HL-60 (cell line): ENCODE data around the gene ADAMTS2.
"Not testable (repeated sequence)": the region's sequence is repeated elsewhere in the genome, so short reads cannot be mapped to it uniquely, and the experiment has no call there.

Experiments used
- DNase-seq, 2 experiments: peaks; one replicate each; pipeline ENCODE4 v3.0.0-alpha.2; 2010 to 2020; ENCODE audit warnings: low read depth in 1 of 2, low spot score in 1 of 2
- H3K27ac ChIP-seq: fragments of 250-450 bp; sonication (Bioruptor Pico); replicated peaks from 2 replicates; pipeline ENCODE4 v1.5.1; 2020; ENCODE audit warnings: mild to moderate bottlenecking, moderate library complexity
- H3K27me3 ChIP-seq: fragments of 250-450 bp; sonication (Bioruptor Pico); 2 replicates; pipeline ENCODE4 v1.5.1; 2021; ENCODE audit warnings: mild to moderate bottlenecking, moderate library complexity; ENCODE audit not compliant: insufficient read depth, poor library complexity, severe bottlenecking
- H3K4me3 ChIP-seq: replicated peaks from 2 replicates; pipeline ENCODE4 v1.5.1; 2011; ENCODE audit warnings: mild to moderate bottlenecking, control low read depth, low read length; ENCODE audit not compliant: insufficient read depth
- GABPA ChIP-seq: IDR thresholded peaks from 2 replicates; pipeline ENCODE4 v1.6.1; 2012; ENCODE audit warnings: low read depth
- POLR2AphosphoS5 ChIP-seq: IDR thresholded peaks from 2 replicates; pipeline ENCODE4 v1.6.1; 2012; ENCODE audit warnings: low read depth
- REST ChIP-seq: IDR thresholded peaks from 2 replicates; pipeline ENCODE4 v1.6.1; 2012; ENCODE audit warnings: low read depth; ENCODE audit not compliant: insufficient replicate concordance
- SPI1 ChIP-seq: IDR thresholded peaks from 2 replicates; pipeline ENCODE4 v1.6.1; 2012; ENCODE audit warnings: low read depth, mild to moderate bottlenecking, borderline replicate concordance
- TF ChIP-seq, protein P1 (sequence below): IDR thresholded peaks from one replicate; pipeline ENCODE4 v1.5.1; 2011; ENCODE audit warnings: low read length, control low read depth, inconsistent platforms; ENCODE audit not compliant: insufficient read depth

Gene ADAMTS2

DNA sequence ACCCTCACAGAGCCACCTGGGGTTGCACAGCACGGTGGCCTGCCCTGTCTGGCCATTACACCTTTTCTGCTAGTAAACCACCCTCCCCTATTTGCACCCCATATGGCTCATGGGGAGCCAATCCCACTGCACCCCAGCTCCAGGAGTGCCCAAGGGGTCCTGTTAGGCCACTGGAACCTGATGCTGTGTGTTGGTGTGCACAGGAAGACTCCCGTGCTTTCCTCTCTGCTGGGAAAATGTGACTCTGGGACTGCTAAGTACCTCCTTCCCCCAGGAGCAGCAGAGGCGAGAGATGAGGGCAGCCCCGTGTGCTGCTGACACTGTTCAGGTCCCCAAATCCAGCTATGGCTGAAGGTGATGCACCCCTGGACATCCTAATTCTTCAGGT lies 126.3 kb downstream of the ADAMTS2 start:
- no peaks in the 10 kb centered on the region for H3K27me3 ChIP-seq
- TF ChIP-seq REST: no peak
- TF ChIP-seq GABPA: no peak
- TF ChIP-seq, protein P1, sequence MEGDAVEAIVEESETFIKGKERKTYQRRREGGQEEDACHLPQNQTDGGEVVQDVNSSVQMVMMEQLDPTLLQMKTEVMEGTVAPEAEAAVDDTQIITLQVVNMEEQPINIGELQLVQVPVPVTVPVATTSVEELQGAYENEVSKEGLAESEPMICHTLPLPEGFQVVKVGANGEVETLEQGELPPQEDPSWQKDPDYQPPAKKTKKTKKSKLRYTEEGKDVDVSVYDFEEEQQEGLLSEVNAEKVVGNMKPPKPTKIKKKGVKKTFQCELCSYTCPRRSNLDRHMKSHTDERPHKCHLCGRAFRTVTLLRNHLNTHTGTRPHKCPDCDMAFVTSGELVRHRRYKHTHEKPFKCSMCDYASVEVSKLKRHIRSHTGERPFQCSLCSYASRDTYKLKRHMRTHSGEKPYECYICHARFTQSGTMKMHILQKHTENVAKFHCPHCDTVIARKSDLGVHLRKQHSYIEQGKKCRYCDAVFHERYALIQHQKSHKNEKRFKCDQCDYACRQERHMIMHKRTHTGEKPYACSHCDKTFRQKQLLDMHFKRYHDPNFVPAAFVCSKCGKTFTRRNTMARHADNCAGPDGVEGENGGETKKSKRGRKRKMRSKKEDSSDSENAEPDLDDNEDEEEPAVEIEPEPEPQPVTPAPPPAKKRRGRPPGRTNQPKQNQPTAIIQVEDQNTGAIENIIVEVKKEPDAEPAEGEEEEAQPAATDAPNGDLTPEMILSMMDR: no peak
- no peak for TF ChIP-seq POLR2AphosphoS5
- no peak for DNase-seq
- no peak overlapping the region for H3K4me3 ChIP-seq
- H3K27ac ChIP-seq: no peak overlapping the region

- H3K27ac ChIP-seq: no peak overlapping the region
- no peak overlapping the region for H3K4me3 ChIP-seq
- DNase-seq: no peak
- no peaks in the 10 kb centered on the region for H3K27me3 ChIP-seq
- TF ChIP-seq, protein P1: no peak
- TF ChIP-seq REST: no peak
- no peak for TF ChIP-seq GABPA
- TF ChIP-seq POLR2AphosphoS5: no peak
- TF ChIP-seq SPI1: no peak
Observed at GRCh38 chr5:179217956-179218942, 127.0 kb downstream of the ADAMTS2 start.

- Histone ChIP-seq H3K4me3 (no peak overlapping the region), H3K27ac (no peak overlapping the region), H3K27me3 (no peaks in the 10 kb centered on the region)
- no peak for TF ChIP-seq GABPA
- no peak for TF ChIP-seq POLR2AphosphoS5
- TF ChIP-seq, protein P1: no peak
- TF ChIP-seq SPI1: no peak
- no peak for TF ChIP-seq REST
- DNase-seq: no peak
Observed at GRCh38 chr5:179217356-179217755, 127.9 kb downstream of the ADAMTS2 start.

GRCh38 chr5:179216381-179216780 lies 128.9 kb downstream of the ADAMTS2 start:
- not testable (repeated sequence) for DNase-seq

More at GRCh38 chr5:179216381-179216780, 128.9 kb downstream of the ADAMTS2 start:
- not testable (repeated sequence) for H3K27me3 ChIP-seq, H3K27ac ChIP-seq, H3K4me3 ChIP-seq
